Measurements from ENCODE around the gene ELFN1. TPM values are rescaled to one million over a fixed set of nuclear protein-coding genes. Genes with fewer than 3 reads are reported as not detected.

ELFN1 gene
- total RNA-seq, 3 donors from 2014 or later, result 0.26 to 0.44 (median 0.41) TPM

DNA sequence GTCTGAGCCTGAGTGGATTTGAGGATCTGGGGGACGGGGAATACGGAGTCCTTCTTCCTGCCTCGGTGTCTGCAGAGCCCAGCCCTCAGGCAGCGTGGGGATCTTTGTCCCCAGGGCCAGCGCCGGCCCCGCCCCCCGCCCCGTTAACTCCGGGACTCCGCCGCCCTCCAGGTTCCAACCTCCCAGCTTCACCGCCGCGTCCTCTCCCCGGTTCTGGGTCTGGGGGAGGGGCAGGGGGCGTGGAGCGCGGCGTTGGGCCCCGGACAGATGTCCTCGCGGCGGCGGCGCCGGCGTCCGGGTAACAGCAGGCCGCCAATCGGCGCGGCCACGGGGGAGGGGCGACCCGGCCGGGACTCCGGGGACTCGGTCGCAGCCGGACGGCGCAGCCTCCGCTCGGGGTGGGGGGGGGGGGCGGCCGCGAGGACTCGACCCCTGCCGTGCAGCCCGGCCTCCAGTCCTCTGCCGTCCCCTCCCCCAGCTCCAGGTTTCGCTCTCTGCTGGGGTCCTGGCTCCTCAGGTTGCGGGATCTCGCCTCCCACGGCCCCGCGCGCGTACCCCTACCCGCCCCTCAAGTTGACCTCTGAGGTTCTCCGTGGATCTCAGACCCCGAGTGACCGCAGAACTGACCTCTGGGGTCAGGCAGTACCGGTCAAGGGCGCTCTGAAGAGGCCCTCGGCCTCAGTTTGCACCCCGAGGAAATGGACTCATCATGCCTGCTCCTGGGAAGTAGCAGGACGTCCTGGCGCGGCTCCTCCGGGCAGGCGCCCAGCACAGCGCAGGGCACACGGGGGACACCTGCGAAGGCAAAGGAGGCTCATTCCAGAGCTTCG, 2.3 kb upstream of the ELFN1 start:
- Histone ChIP-seq H3K4me3 (no peak overlapping the region), H3K36me3 (ENCODE audit: low read depth) (no peaks in the 10 kb centered on the region), H3K9me3 (no peaks in the 10 kb centered on the region), H3K4me1 (ENCODE audit: low read depth) (peaks cover 27% of the 10 kb centered on the region)
- TF ChIP-seq, protein P1, sequence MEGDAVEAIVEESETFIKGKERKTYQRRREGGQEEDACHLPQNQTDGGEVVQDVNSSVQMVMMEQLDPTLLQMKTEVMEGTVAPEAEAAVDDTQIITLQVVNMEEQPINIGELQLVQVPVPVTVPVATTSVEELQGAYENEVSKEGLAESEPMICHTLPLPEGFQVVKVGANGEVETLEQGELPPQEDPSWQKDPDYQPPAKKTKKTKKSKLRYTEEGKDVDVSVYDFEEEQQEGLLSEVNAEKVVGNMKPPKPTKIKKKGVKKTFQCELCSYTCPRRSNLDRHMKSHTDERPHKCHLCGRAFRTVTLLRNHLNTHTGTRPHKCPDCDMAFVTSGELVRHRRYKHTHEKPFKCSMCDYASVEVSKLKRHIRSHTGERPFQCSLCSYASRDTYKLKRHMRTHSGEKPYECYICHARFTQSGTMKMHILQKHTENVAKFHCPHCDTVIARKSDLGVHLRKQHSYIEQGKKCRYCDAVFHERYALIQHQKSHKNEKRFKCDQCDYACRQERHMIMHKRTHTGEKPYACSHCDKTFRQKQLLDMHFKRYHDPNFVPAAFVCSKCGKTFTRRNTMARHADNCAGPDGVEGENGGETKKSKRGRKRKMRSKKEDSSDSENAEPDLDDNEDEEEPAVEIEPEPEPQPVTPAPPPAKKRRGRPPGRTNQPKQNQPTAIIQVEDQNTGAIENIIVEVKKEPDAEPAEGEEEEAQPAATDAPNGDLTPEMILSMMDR (IDR thresholded peaks at IDR 0.05), result no peak
- intact Hi-C loops (cut with DNase I, micrococcal nuclease), result no loop called here
- DNase-seq, result peak in 2 of 3 donors; percentile 25 to 36
- ATAC-seq, result peak; percentile 6

DNA sequence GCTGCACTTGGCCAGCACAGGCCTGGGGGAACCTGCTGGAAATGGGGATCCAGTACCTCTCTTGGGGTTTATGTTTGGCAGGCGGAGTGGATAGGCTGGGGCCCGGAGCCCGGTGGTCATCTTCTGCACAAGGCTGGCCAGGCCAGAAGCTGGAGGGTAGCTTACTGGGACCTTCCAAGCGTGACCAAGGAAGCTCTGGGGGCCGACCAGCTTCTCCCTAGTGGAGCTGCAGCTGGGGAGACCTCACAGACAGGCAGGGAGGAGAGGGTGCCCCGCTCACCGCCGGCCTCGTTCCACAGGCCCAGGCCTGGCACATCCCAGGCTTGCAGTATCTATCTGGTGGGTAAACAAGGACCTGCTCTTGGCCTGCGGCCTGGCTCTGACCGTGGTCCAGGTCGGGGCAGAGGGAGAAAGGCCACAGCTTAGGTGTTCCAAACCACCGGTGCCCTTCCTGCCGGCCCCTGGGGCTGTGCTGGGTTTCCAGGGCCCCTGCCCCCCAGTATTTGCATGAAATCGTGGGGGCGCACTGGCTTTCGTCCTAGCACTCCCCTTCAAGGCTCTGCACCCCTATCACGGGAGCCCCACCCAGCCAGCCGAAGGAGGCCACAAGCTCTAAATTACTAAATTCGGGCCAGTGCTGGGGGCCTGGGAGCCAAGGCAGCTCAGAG, 1.5 kb upstream of the ELFN1 start:
- intact Hi-C loops (cut with DNase I, micrococcal nuclease), result no loop called here
- DNase-seq, result peak in 2 of 3 donors; percentile 19 to 21
- TF ChIP-seq, protein P1 (IDR thresholded peaks at IDR 0.05), result no peak

DNA sequence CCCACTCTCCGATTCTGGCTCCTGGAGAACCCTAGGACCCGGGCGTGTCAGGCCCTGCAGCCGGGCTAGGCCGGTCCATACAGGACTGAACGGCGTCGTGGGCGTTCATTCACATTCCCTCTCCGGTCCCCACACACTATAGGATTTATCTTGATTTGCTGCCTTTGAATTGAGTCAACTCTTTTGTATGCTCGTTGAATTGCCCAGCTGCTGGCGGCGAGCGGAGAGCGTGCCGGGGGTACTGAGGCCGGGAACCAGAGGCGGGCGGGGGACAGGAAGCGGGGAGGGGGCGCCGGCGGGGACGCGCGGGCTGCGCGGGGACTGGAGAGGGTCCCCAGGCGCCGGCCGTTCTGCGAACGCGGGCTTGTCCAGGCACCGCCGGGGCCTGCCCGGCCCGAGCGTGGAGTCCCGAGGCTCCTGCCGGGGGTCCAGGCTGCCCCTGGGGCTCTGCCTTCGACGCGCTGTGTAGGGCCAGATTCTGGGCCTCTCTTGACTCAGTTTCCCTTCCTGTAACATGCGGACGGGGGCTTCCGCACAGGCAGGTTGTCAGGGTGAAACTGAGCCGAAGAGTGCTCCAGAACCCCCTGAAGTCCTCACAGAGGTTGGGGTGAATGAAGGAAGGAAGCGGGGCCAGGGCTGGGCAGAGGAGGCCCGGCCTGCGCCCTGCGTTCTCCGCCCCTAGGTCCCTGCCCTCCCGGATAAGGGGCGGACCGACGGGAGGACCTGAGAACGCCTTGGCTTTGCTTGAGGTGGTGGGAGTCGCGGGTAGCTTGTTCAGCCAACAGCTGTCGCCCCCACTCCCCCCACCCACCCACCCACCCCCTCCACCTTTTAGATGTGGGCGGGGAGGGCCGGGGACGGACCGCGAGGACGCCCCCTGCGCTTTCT, 769 bp upstream of the ELFN1 start:
- intact Hi-C loops (cut with DNase I, micrococcal nuclease), result no loop called here
- DNase-seq (peak in 1 of 3 donors; percentile 15), ATAC-seq (no peak)
- Histone ChIP-seq H3K4me1 (ENCODE audit: low read depth) (peaks cover 27% of the 10 kb centered on the region), H3K9me3 (no peaks in the 10 kb centered on the region), H3K4me3 (no peak overlapping the region), H3K36me3 (ENCODE audit: low read depth) (no peaks in the 10 kb centered on the region)
- TF ChIP-seq, protein P1 (IDR thresholded peaks at IDR 0.05), result no peak

More for the DNA sequence above, 1.5 kb upstream of the ELFN1 start:
- Histone ChIP-seq H3K36me3 (ENCODE audit: low read depth) (no peaks in the 10 kb centered on the region), H3K4me1 (ENCODE audit: low read depth) (peaks cover 27% of the 10 kb centered on the region), H3K4me3 (no peak overlapping the region), H3K9me3 (no peaks in the 10 kb centered on the region)
- ATAC-seq, result no peak

DNA sequence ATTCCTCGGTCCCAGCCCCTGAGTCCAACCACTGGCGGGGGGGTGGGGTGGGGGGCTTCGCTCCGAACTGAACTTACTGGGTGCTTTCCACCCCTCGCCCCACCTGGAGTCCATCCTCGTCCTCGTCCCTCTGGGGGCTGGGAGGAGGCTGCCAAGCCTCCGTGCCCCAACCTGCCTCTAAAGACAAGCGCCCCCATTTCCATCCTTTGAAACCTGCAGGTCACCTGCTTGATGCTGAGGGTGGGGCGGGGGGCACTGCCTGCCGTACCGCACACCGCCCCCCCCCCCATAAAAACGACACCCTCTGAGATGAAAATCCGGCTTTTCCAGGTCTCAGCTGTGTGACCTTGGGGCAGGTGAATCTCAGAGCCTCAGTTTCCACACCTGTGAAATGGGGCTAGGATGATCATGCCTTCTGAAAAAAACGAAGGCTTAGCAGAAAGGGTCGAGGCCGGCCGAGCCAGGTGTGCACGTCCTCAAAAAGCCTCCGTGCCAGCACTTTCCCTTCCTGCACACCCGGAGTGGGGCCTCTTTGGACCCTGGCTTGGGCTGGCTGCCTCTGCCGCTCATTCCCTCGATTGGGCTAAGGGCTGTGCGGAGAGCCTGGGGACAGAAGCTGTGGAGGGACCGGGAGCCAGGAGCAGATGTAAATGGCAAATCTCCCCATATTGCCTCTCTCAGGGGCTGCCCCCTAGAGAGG, 967 bp downstream of the ELFN1 start:
- DNase-seq (peak in 1 of 3 donors; percentile 7), ATAC-seq (no peak)
- Histone ChIP-seq H3K4me1 (ENCODE audit: low read depth) (peaks cover 20% of the 10 kb centered on the region), H3K9me3 (no peaks in the 10 kb centered on the region), H3K4me3 (no peak overlapping the region), H3K36me3 (ENCODE audit: low read depth) (no peaks in the 10 kb centered on the region)
- TF ChIP-seq, protein P1 (IDR thresholded peaks at IDR 0.05), result no peak
- intact Hi-C loops (cut with DNase I, micrococcal nuclease), result no loop called here
